PC-9 (cell line): ENCODE results near the gene SYNE1. TPM values are rescaled to one million over a fixed set of nuclear protein-coding genes. Genes with fewer than 3 reads are reported as not detected.
A peak's percentile ranks its signal among the peaks of the same experiment; 100 is the strongest.

Experiments
- BruUV-seq: library from RNA; stranded (reverse); fragments of 400-500 nt; replicated peaks from 2 replicates; lab custom pipeline; 2021; lab: Mats Ljungman, UMichigan
- CTCF ChIA-PET: fragments of 300-600 bp; sonication (Branson Sonifier 250); formaldehyde crosslinking; loops from one replicate; lab custom pipeline; 2022; ENCODE audit warnings: antibody characterized with exemption; lab: Charles Lee
- POLR2A ChIA-PET: fragments of 300-600 bp; sonication (Branson Sonifier 250); formaldehyde crosslinking; loops from one replicate; lab custom pipeline; 2022; ENCODE audit warnings: antibody characterized with exemption; ENCODE audit not compliant: unreplicated experiment; lab: Charles Lee
- DNase-seq, 2 experiments: peaks; one replicate each; pipeline versions ENCODE4 v3.0.0 to v3.0.0-alpha.2; 2015 to 2022; ENCODE audit warnings: mixed read lengths in 1 of 2
- H2AFZ ChIP-seq: fragments of 200-600 bp; sonication (generic); 2 replicates; pipeline ENCODE4 v1.8.1; 2017; ENCODE audit warnings: antibody characterized with exemption
- H3F3A ChIP-seq: fragments of 200-600 bp; sonication (generic); 2 replicates; pipeline ENCODE4 v1.8.1; 2017; ENCODE audit warnings: antibody characterized with exemption, mild to moderate bottlenecking, low read depth; ENCODE audit not compliant: insufficient read depth
- H3K27ac ChIP-seq: fragments of 200-600 bp; sonication (generic); 2 replicates; pipeline ENCODE4 v1.6.1; 2016; ENCODE audit warnings: mixed run types
- H3K27me3 ChIP-seq: fragments of 200-600 bp; sonication (generic); 2 replicates; pipeline ENCODE4 v1.6.1; 2016; ENCODE audit warnings: low read depth, mixed run types; ENCODE audit not compliant: insufficient read depth
- H3K36me3 ChIP-seq: fragments of 200-600 bp; sonication (generic); 2 replicates; pipeline ENCODE4 v1.6.1; 2016; ENCODE audit warnings: low read depth, mixed run types
- H3K4me1 ChIP-seq: fragments of 200-600 bp; sonication (generic); replicated peaks from 2 replicates; pipeline ENCODE4 v1.6.1; 2016; ENCODE audit warnings: mixed run types; ENCODE audit not compliant: insufficient read depth
- H3K4me2 ChIP-seq: fragments of 200-600 bp; sonication (generic); 2 replicates; pipeline ENCODE4 v1.6.1; 2017; ENCODE audit warnings: mixed run types
- H3K4me3 ChIP-seq: fragments of 200-600 bp; sonication (generic); 2 replicates; pipeline ENCODE4 v1.6.1; 2016; ENCODE audit warnings: mixed run types
- H3K79me2 ChIP-seq: fragments of 200-600 bp; sonication (generic); 2 replicates; pipeline ENCODE4 v1.6.1; 2017; ENCODE audit warnings: low read depth, mixed run types
- H3K9me2 ChIP-seq: fragments of 200-600 bp; sonication (generic); 2 replicates; pipeline ENCODE4 v1.8.1; 2017; ENCODE audit warnings: mild to moderate bottlenecking; ENCODE audit not compliant: insufficient read depth
- H3K9me3 ChIP-seq: fragments of 200-600 bp; sonication (generic); 2 replicates; pipeline ENCODE4 v1.8.1; 2016; ENCODE audit warnings: low read depth; ENCODE audit not compliant: insufficient read depth
- H4K20me1 ChIP-seq: fragments of 200-600 bp; sonication (generic); 2 replicates; pipeline ENCODE4 v1.8.1; 2017; ENCODE audit not compliant: insufficient read depth
- CTCF ChIP-seq: fragments of 200-600 bp; sonication (generic); conservative IDR thresholded peaks from 2 replicates; pipeline ENCODE4 v1.6.1; 2017; ENCODE audit warnings: mixed run types, antibody characterized with exemption, mild to moderate bottlenecking, moderate library complexity
- EZH2 ChIP-seq: fragments of 200-600 bp; sonication (generic); IDR thresholded peaks from 2 replicates; pipeline ENCODE4 v1.8.0; 2017; ENCODE audit warnings: antibody characterized with exemption, low read depth
- intact Hi-C: fragments of 100-400 bp; cut with micrococcal nuclease; formaldehyde crosslinking; loops from one replicate; pipeline ENCODE4 v1.10.0; 2022; ENCODE audit not compliant: unreplicated experiment
- total RNA-seq: library from RNA; stranded (reverse); gene quantifications from 2 replicates; pipeline ENCODE4 v1.2.3, GENCODE V29; 2021

SYNE1 gene
- total RNA-seq, 1 experiment from 2014 or later: 13.4 TPM

GRCh38 chr6:152136449-152136825, 500.7 kb downstream of the SYNE1 start:
- peak overlapping the region; percentile 48 for H3K27ac ChIP-seq
- H3K36me3 ChIP-seq: no peaks in the 10 kb centered on the region
- H4K20me1 ChIP-seq: no peaks in the 10 kb centered on the region
- H3K9me2 ChIP-seq: 0 out of 2 replicates have a peak, but pooled peaks cover 3% of the 10 kb centered on the region
- peak; percentile 6 to 48 for DNase-seq
- ChIA-PET POLR2A (no interaction called here), CTCF (no interaction called here)
- BruUV-seq: no TSS peak
- no peaks in the 10 kb centered on the region for H3K9me3 ChIP-seq
- H3F3A ChIP-seq: peaks cover 18% of the 10 kb centered on the region; the same call in 1 of the 2 replicates
- 0 out of 2 replicates have a peak overlapping the region, but pooled peaks have one; percentile 22 for H2AFZ ChIP-seq
- TF ChIP-seq CTCF (no peak), EZH2 (no peak)
- peak overlapping the region; percentile 15; the same call in 1 of the 2 replicates for H3K4me3 ChIP-seq
- intact Hi-C loops: no loop called here
- H3K4me2 ChIP-seq: peak overlapping the region; percentile 39
- no peaks in the 10 kb centered on the region for H3K79me2 ChIP-seq
- H3K4me1 ChIP-seq: peaks cover 17% of the 10 kb centered on the region
- no peaks in the 10 kb centered on the region for H3K27me3 ChIP-seq

GRCh38 chr6:152135755-152136448, 501.3 kb downstream of the SYNE1 start:
- CTCF ChIA-PET: no interaction called here
- POLR2A ChIA-PET: no interaction called here
- intact Hi-C loops: no loop called here
- BruUV-seq: no TSS peak
- H3K36me3 ChIP-seq: no peaks in the 10 kb centered on the region
- peak overlapping the region; percentile 15; the same call in 1 of the 2 replicates for H3K4me3 ChIP-seq
- TF ChIP-seq EZH2: no peak
- no peak for TF ChIP-seq CTCF
- H3K9me2 ChIP-seq: 0 out of 2 replicates have a peak, but pooled peaks cover 3% of the 10 kb centered on the region
- peak overlapping the region; percentile 48 for H3K27ac ChIP-seq
- no peaks in the 10 kb centered on the region for H3K79me2 ChIP-seq
- no peaks in the 10 kb centered on the region for H4K20me1 ChIP-seq
- DNase-seq: peak in 1 of 2 experiments; percentile 64
- peaks cover 18% of the 10 kb centered on the region; the same call in 1 of the 2 replicates for H3F3A ChIP-seq
- H2AFZ ChIP-seq: peak overlapping the region; percentile 22; the same call in 1 of the 2 replicates
- H3K4me1 ChIP-seq: peaks cover 17% of the 10 kb centered on the region
- no peaks in the 10 kb centered on the region for H3K9me3 ChIP-seq
- H3K4me2 ChIP-seq: peak overlapping the region; percentile 39
- H3K27me3 ChIP-seq: no peaks in the 10 kb centered on the region

- 0 out of 2 replicates have a peak, but pooled peaks cover 3% of the 10 kb centered on the region for H3K9me2 ChIP-seq
- intact Hi-C loops: no loop called here
- POLR2A ChIA-PET: no interaction called here
- no peaks in the 10 kb centered on the region for H4K20me1 ChIP-seq
- BruUV-seq: no TSS peak
- no peaks in the 10 kb centered on the region for H3K36me3 ChIP-seq
- H3K27me3 ChIP-seq: no peaks in the 10 kb centered on the region
- no peak overlapping the region for H2AFZ ChIP-seq
- CTCF ChIA-PET: interaction anchor here (0.7 kb wide), 1 partner anchor 101 kb away, joined by 3 read pairs; no protein-coding TSS in a partner anchor
- H3F3A ChIP-seq: no peaks in the 10 kb centered on the region
- peak overlapping the region; percentile 37; the same call in 1 of the 2 replicates for H3K4me2 ChIP-seq
- H3K4me1 ChIP-seq: peaks cover 24% of the 10 kb centered on the region
- H3K27ac ChIP-seq: no peak overlapping the region
- no peaks in the 10 kb centered on the region for H3K79me2 ChIP-seq
- no peak overlapping the region for H3K4me3 ChIP-seq
- no peaks in the 10 kb centered on the region for H3K9me3 ChIP-seq
- TF ChIP-seq CTCF (no peak), EZH2 (no peak)
- DNase-seq: no peak
Measured at GRCh38 chr6:152130441-152130840, 506.7 kb downstream of the SYNE1 start.
